CD4-positive, alpha-beta memory T cell (primary cell): ENCODE data around the gene ATP13A5. TPM values are rescaled to one million over a fixed set of nuclear protein-coding genes. Genes with fewer than 3 reads are reported as not detected.

Source experiments
- CTCF ChIA-PET: fragments of 350-600 bp; sonication (Branson Sonifier 250); formaldehyde crosslinking; loops from one replicate; lab custom pipeline; 2021; ENCODE audit warnings: inconsistent platforms; ENCODE audit not compliant: partially characterized antibody; lab: Charles Lee
- POLR2A ChIA-PET: fragments of 350-600 bp; sonication (Branson Sonifier 250); formaldehyde crosslinking; loops from one replicate; lab custom pipeline; 2021; ENCODE audit not compliant: partially characterized antibody; lab: Charles Lee
- DNase-seq, 5 donors: peaks; one replicate each; pipeline versions ENCODE4 v3.0.0 to v3.0.0-alpha.2; 2020 to 2022; ENCODE audit warnings: mixed read lengths in 1 of 5
- H3K27ac ChIP-seq: one replicate; pipeline ENCODE4 v1.7.0; 2013; ENCODE audit warnings: low read depth, low read length
- H3K27me3 ChIP-seq: 2 replicates; pipeline ENCODE4 v1.7.0; 2013; ENCODE audit warnings: mild to moderate bottlenecking, low read length, moderate library complexity; ENCODE audit not compliant: insufficient read depth
- H3K36me3 ChIP-seq: 2 replicates; pipeline ENCODE4 v1.7.0; 2013; ENCODE audit warnings: mild to moderate bottlenecking, low read length, moderate library complexity; ENCODE audit not compliant: insufficient read depth
- H3K4me1 ChIP-seq: 2 replicates; pipeline ENCODE4 v1.7.0; 2013; ENCODE audit warnings: mild to moderate bottlenecking, low read length, moderate library complexity; ENCODE audit not compliant: insufficient read depth
- H3K4me3 ChIP-seq, 2 donors: one replicate each; pipeline ENCODE4 v1.7.0; 2013; ENCODE audit warnings: low read length in 2 of 2, mild to moderate bottlenecking in 1 of 2
- H3K9me3 ChIP-seq, 2 donors: one replicate each; pipeline ENCODE4 v1.7.0; 2013; ENCODE audit warnings: low read length in 2 of 2, control low read depth in 1 of 2; ENCODE audit not compliant: control insufficient read depth in 1 of 2
- H3K27ac Mint-ChIP-seq, 7 donors: one replicate each; pipeline ENCODE4 v1.8.0; 2020 to 2021; ENCODE audit warnings: mixed read lengths in 7 of 7, mild to moderate bottlenecking in 6 of 7, inconsistent platforms in 3 of 7, moderate library complexity in 3 of 7
- H3K27me3 Mint-ChIP-seq, 2 donors: one replicate each; pipeline ENCODE4 v1.8.0; 2020 to 2021; ENCODE audit warnings: mixed read lengths in 2 of 2
- H3K36me3 Mint-ChIP-seq, 2 donors: one replicate each; pipeline ENCODE4 v1.8.0; 2020 to 2021; ENCODE audit warnings: mixed read lengths in 2 of 2, inconsistent platforms in 1 of 2, mild to moderate bottlenecking in 1 of 2
- H3K4me1 Mint-ChIP-seq, 4 donors: one replicate each; pipeline ENCODE4 v1.8.0; 2020 to 2021; ENCODE audit warnings: mixed read lengths in 4 of 4, mild to moderate bottlenecking in 1 of 4
- H3K4me3 Mint-ChIP-seq, 8 donors: one replicate each; pipeline ENCODE4 v1.8.0; 2020 to 2021; ENCODE audit warnings: mixed read lengths in 8 of 8, mild to moderate bottlenecking in 7 of 8, moderate library complexity in 6 of 8, inconsistent platforms in 3 of 8
- H3K9me3 Mint-ChIP-seq, 8 donors: one replicate each; pipeline ENCODE4 v1.8.0; 2020 to 2021; ENCODE audit warnings: mixed read lengths in 8 of 8, mild to moderate bottlenecking in 5 of 8, inconsistent platforms in 3 of 8, moderate library complexity in 1 of 8
- intact Hi-C: fragments of 100-400 bp; cut with micrococcal nuclease; formaldehyde crosslinking; loops from one replicate; pipeline ENCODE4 v1.15.1; 2023
- polyA plus RNA-seq, 2 donors: library from polyadenylated mRNA; unstranded; fragments of 300-500 nt; fragmentation: Illumina TruSeq; gene quantifications; one replicate each; pipeline ENCODE4 v1.2.3, GENCODE V29; 2021
- total RNA-seq, 2 experiments: library from RNA; stranded (reverse); gene quantifications; one replicate each; pipeline ENCODE4 v1.2.3, GENCODE V29; 2021

ATP13A5 gene
- total and polyA plus RNA-seq, 4 experiments from 2014 or later, result not detected

DNA sequence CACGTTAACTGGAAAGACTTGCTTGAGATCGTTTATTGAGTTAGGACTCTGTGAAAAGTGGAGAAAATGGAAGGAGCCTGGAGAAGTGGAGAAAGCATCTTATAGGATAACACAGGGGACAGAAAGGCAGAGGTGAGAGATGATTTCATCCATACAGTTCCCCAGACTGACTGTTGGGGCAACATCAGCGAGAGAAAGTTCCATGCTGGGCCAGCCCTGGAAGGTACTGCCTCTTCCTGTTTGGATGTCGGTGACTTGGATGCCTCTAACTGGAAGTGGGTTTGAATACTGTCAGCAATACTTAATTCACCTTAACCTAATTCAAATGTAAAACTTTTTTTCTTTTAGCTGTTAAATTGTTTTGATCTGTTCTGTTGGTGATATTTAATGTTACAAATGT is 32.3 kb downstream of the ATP13A5 start:
- Mint-ChIP-seq H3K4me1 (no peaks in the 10 kb centered on the region), H3K9me3 (peaks cover 0 to 2% (median 0%) of the 10 kb centered on the region in 8 donors), H3K27me3 (peaks cover 0 to 2% of the 10 kb centered on the region in 2 donors), H3K4me3 (no peak overlapping the region), H3K27ac (no peak overlapping the region), H3K36me3 (no peaks in the 10 kb centered on the region)
- Histone ChIP-seq H3K27ac (no peak overlapping the region), H3K9me3 (no peaks in the 10 kb centered on the region), H3K36me3 (no peaks in the 10 kb centered on the region), H3K4me1 (no peaks in the 10 kb centered on the region), H3K27me3 (no peaks in the 10 kb centered on the region), H3K4me3 (no peak overlapping the region)
- intact Hi-C loops, result no loop called here
- DNase-seq, result no peak
- CTCF ChIA-PET, result no interaction called here
- POLR2A ChIA-PET, result no interaction called here

DNA sequence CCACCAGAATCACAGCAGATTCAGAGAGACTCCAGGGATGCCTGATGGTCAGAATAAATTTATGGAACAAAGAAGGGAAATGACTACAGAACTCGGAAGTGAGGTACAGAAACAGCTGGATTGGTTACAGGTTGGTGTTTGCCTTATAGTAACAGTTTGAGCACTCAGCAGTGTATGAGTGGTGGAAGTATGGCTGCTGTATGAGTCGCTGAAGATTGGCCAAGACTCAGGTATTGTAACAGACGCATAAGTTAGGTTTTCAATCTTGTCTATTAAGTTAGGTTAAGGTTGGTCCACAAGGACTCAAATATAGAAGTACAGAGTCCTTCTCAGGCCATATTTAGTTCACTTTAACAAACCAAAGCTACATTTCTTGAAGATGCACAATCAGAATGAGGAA is 33.1 kb downstream of the ATP13A5 start:
- CTCF ChIA-PET, result no interaction called here
- no peaks in the 10 kb centered on the region for H3K36me3 Mint-ChIP-seq

DNA sequence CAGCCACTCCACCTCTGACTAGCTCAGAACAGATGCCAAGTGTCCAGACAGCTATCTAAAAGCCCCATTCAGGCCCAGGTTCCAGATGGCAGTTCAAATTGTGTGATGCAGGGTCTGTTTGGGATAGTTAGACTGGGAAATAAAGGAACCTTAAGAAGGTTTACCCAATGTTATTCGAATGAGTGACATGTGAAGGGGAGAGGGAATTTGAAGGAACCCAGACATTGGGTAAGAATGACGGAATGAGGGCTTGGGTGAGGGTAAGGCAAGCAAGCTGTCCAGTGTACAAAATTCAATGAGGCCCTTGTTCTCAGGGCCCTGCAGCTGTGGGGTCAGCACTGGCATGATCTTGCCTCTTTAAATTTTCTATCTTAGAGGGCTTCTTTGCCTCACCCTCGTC is 34.1 kb downstream of the ATP13A5 start:
- Mint-ChIP-seq H3K4me1 (no peaks in the 10 kb centered on the region), H3K27ac (no peak overlapping the region), H3K27me3 (peaks cover 4 to 5% of the 10 kb centered on the region in 2 donors), H3K9me3 (peaks cover 0 to 1% (median 0%) of the 10 kb centered on the region in 8 donors), H3K4me3 (no peak overlapping the region), H3K36me3 (no peaks in the 10 kb centered on the region)
- no peak for DNase-seq
- Histone ChIP-seq H3K27ac (no peak overlapping the region), H3K27me3 (no peaks in the 10 kb centered on the region), H3K9me3 (no peaks in the 10 kb centered on the region), H3K36me3 (no peaks in the 10 kb centered on the region), H3K4me3 (no peak overlapping the region), H3K4me1 (no peaks in the 10 kb centered on the region)
- intact Hi-C loops, result no loop called here
- POLR2A ChIA-PET, result no interaction called here
- CTCF ChIA-PET, result no interaction called here

More for the DNA sequence above, 33.1 kb downstream of the ATP13A5 start:
- no peaks in the 10 kb centered on the region for H3K9me3 ChIP-seq
- no peak for DNase-seq
- no peak overlapping the region for H3K4me3 Mint-ChIP-seq
- H3K36me3 ChIP-seq, result no peaks in the 10 kb centered on the region
- peaks cover under 1 to 2% of the 10 kb centered on the region in 2 donors for H3K27me3 Mint-ChIP-seq
- intact Hi-C loops, result no loop called here
- no peak overlapping the region for H3K27ac ChIP-seq
- H3K9me3 Mint-ChIP-seq, result peaks cover 0 to 2% (median 0%) of the 10 kb centered on the region in 8 donors
- no peaks in the 10 kb centered on the region for H3K4me1 Mint-ChIP-seq
- POLR2A ChIA-PET, result no interaction called here
- no peak overlapping the region for H3K4me3 ChIP-seq
- H3K4me1 ChIP-seq, result no peaks in the 10 kb centered on the region
- H3K27ac Mint-ChIP-seq, result no peak overlapping the region
- no peaks in the 10 kb centered on the region for H3K27me3 ChIP-seq

DNA sequence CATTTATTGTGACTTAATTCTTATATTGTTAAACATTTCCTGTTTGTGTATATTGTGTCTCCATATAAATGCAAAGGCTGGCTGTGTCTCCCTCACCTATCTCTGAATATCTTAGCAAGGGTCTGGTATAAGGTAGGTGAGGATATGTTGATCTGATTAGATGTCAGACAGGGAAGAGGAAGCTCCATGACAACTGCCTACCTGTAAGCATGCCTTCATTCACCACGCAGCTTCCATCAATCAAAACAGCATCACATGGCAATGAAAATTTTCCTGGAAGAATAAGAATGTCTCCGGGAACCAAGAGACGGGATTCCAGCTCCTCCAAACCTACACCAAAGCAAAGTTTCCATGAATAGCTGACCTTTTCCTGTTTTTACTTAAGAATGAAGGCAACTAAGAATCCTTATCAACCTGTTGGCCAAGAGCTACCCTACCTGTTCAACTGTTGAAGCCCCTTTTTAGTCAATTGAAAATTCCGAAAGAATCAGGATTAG is 34.8 kb downstream of the ATP13A5 start:
- H3K4me3 ChIP-seq, result no peak overlapping the region
- DNase-seq, result no peak
- ChIA-PET POLR2A (no interaction called here), CTCF (no interaction called here)
- no peaks in the 10 kb centered on the region for H3K4me1 ChIP-seq
- no peaks in the 10 kb centered on the region for H3K36me3 Mint-ChIP-seq
- no peak overlapping the region for H3K27ac Mint-ChIP-seq
- H3K36me3 ChIP-seq, result no peaks in the 10 kb centered on the region
- intact Hi-C loops, result no loop called here
- H3K27me3 ChIP-seq, result no peaks in the 10 kb centered on the region
- peaks cover 5 to 6% of the 10 kb centered on the region in 2 donors for H3K27me3 Mint-ChIP-seq
- H3K4me3 Mint-ChIP-seq, result no peak overlapping the region
- no peaks in the 10 kb centered on the region for H3K4me1 Mint-ChIP-seq
- H3K27ac ChIP-seq, result no peak overlapping the region
- no peaks in the 10 kb centered on the region for H3K9me3 Mint-ChIP-seq
- H3K9me3 ChIP-seq, result no peaks in the 10 kb centered on the region

DNA sequence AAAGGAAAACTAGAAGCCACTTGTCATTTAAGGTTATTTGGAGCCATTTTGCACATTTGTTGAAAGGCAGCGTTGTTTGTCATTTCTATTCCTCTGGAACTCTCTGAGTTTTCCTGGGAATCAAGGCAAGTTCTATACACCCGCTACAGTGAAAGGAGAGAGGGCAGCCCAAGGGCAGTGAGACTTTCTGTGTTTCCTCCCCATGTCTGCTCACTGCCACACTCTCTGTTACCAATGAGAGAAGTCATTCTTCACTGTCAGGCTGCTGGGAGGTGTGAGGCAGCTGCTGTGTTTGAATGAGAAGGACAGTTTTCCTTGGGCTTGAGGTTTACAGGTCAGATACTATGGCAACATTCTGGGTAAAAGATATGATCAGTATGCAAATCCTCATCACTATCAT is 36.0 kb downstream of the ATP13A5 start:
- Mint-ChIP-seq H3K4me3 (no peak overlapping the region), H3K9me3 (peaks cover 0 to 1% (median 0%) of the 10 kb centered on the region in 8 donors), H3K4me1 (no peaks in the 10 kb centered on the region), H3K36me3 (no peaks in the 10 kb centered on the region), H3K27ac (no peak overlapping the region), H3K27me3 (peaks cover 5 to 6% of the 10 kb centered on the region in 2 donors)
- Histone ChIP-seq H3K4me1 (no peaks in the 10 kb centered on the region), H3K27me3 (no peaks in the 10 kb centered on the region), H3K27ac (no peak overlapping the region), H3K4me3 (no peak overlapping the region), H3K9me3 (no peaks in the 10 kb centered on the region), H3K36me3 (no peaks in the 10 kb centered on the region)
- POLR2A ChIA-PET, result no interaction called here
- intact Hi-C loops, result no loop called here
- CTCF ChIA-PET, result no interaction called here
- no peak for DNase-seq

DNA sequence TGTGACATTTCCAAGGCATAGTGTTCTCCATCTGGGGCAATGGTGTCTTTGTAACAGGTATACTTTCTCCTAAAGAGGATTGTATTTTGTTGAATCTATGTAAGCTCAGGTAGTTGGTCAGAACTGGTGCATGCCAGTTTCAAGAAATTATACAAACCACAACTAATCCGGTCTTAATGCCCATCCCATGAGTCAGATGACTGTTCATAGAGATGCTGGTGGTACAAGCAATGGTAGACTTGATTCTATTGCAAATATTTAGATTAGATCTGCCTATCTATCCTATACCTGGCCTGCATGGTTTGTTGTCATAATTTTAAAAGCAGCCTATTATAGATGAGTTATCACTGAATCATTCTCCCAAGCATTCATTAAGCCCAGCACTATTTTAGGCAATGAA is 43.5 kb downstream of the ATP13A5 start:
- Histone ChIP-seq H3K36me3 (no peaks in the 10 kb centered on the region), H3K4me1 (no peaks in the 10 kb centered on the region), H3K27ac (no peak overlapping the region), H3K9me3 (no peaks in the 10 kb centered on the region), H3K4me3 (no peak overlapping the region), H3K27me3 (no peaks in the 10 kb centered on the region)
- H3K27ac Mint-ChIP-seq, result no peak overlapping the region
- H3K27me3 Mint-ChIP-seq, result peaks cover 2 to 4% of the 10 kb centered on the region in 2 donors
- H3K9me3 Mint-ChIP-seq, result peaks cover 0 to 4% (median 0%) of the 10 kb centered on the region in 8 donors
- CTCF ChIA-PET, result no interaction called here
- H3K36me3 Mint-ChIP-seq, result no peaks in the 10 kb centered on the region
- no peak overlapping the region for H3K4me3 Mint-ChIP-seq
- no peak for DNase-seq
- intact Hi-C loops, result no loop called here
- no peaks in the 10 kb centered on the region for H3K4me1 Mint-ChIP-seq
- POLR2A ChIA-PET, result no interaction called here

DNA sequence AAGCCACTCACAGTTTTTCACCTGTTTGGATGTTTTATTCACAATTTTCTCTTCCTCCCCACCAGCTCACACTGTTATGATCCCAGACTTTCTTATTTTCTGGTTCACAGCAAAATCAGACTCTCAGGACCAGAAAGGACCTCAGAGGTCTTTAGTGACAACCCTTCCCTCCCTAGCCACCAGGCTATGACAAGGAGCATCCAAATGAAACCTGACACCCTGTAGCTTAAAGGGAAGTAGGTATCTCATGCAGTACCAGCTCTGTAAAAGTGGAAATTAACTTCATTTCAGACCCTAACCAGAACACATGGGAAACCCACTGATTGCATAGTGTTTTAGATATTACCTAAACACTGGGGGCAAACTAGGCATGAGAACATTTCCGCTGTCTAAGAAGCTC is 45.3 kb downstream of the ATP13A5 start:
- Mint-ChIP-seq H3K9me3 (peaks cover 0 to 4% (median 0%) of the 10 kb centered on the region in 8 donors), H3K4me1 (no peaks in the 10 kb centered on the region), H3K36me3 (no peaks in the 10 kb centered on the region), H3K27me3 (peaks cover 0 to 2% of the 10 kb centered on the region in 2 donors), H3K4me3 (no peak overlapping the region), H3K27ac (no peak overlapping the region)
- no peak for DNase-seq
- no peaks in the 10 kb centered on the region for H3K27me3 ChIP-seq
- intact Hi-C loops, result no loop called here
- no peaks in the 10 kb centered on the region for H3K9me3 ChIP-seq
- ChIA-PET POLR2A (no interaction called here), CTCF (no interaction called here)
- no peak overlapping the region for H3K27ac ChIP-seq
- H3K4me1 ChIP-seq, result no peaks in the 10 kb centered on the region
- no peaks in the 10 kb centered on the region for H3K36me3 ChIP-seq
- no peak overlapping the region for H3K4me3 ChIP-seq
